Ishikawa (cell line): Measurements from ENCODE around the gene INTS6.

Source experiments
- CEBPB ChIP-seq: IDR thresholded peaks from 2 replicates; pipeline ENCODE4 v1.6.1; 2012
- CREB1 ChIP-seq: IDR thresholded peaks from 2 replicates; pipeline ENCODE4 v1.6.1; 2012; ENCODE audit warnings: low read depth
- EGR1 ChIP-seq: IDR thresholded peaks from 2 replicates; pipeline ENCODE4 v1.6.1; 2012
- EP300 ChIP-seq: IDR thresholded peaks from 2 replicates; pipeline ENCODE4 v1.6.1; 2012; ENCODE audit warnings: borderline replicate concordance
- FOXM1 ChIP-seq: IDR thresholded peaks from 2 replicates; pipeline ENCODE4 v1.6.1; 2012; ENCODE audit warnings: low read depth, borderline replicate concordance
- MAX ChIP-seq: IDR thresholded peaks from 2 replicates; pipeline ENCODE4 v1.6.1; 2012
- NFIC ChIP-seq: IDR thresholded peaks from 2 replicates; pipeline ENCODE4 v1.6.1; 2012
- RAD21 ChIP-seq: IDR thresholded peaks from 2 replicates; pipeline ENCODE4 v1.6.1; 2012; ENCODE audit warnings: low read depth
- REST ChIP-seq: IDR thresholded peaks from 2 replicates; pipeline ENCODE4 v1.6.1; 2012; ENCODE audit warnings: low read depth, mild to moderate bottlenecking
- TAF1 ChIP-seq: IDR thresholded peaks from 2 replicates; pipeline ENCODE4 v1.6.1; 2012; ENCODE audit warnings: low read depth, mild to moderate bottlenecking
- TCF12 ChIP-seq: IDR thresholded peaks from 2 replicates; pipeline ENCODE4 v1.6.1; 2012; ENCODE audit warnings: low read depth
- TEAD4 ChIP-seq: IDR thresholded peaks from 2 replicates; pipeline ENCODE4 v1.6.1; 2012
- USF1 ChIP-seq: IDR thresholded peaks from 2 replicates; pipeline ENCODE4 v1.6.1; 2012
- YY1 ChIP-seq: IDR thresholded peaks from 2 replicates; pipeline ENCODE4 v1.6.1; 2012; ENCODE audit warnings: low read depth
- ZBTB7A ChIP-seq: IDR thresholded peaks from 2 replicates; pipeline ENCODE4 v1.6.1; 2012; ENCODE audit warnings: low read depth

INTS6 gene

GRCh38 chr13:51451467-51452360, 1.1 kb downstream of the INTS6 start:
- no peak for TF ChIP-seq RAD21
- no peak for TF ChIP-seq MAX
- peak; percentile 18; the same call in 1 of the 2 replicates for TF ChIP-seq EP300
- TF ChIP-seq NFIC = no peak
- peak; percentile 64 for TF ChIP-seq TAF1
- TF ChIP-seq REST = no peak
- peak; percentile 26; the same call in 1 of the 2 replicates for TF ChIP-seq TCF12
- TF ChIP-seq CREB1 = no peak
- no peak for TF ChIP-seq FOXM1
- TF ChIP-seq CEBPB = no peak
- no peak for TF ChIP-seq EGR1
- no peak for TF ChIP-seq ZBTB7A
- peak; percentile 85 for TF ChIP-seq YY1
- no peak for TF ChIP-seq TEAD4

GRCh38 chr13:51451134-51451466, 1.7 kb downstream of the INTS6 start:
- TF ChIP-seq REST = no peak
- no peak for TF ChIP-seq RAD21
- no peak for TF ChIP-seq EP300
- TF ChIP-seq USF1 = no peak
- no peak for TF ChIP-seq CEBPB
- no peak for TF ChIP-seq CREB1
- TF ChIP-seq TCF12 = no peak
- TF ChIP-seq FOXM1 = no peak
- TF ChIP-seq TAF1 = no peak
- no peak for TF ChIP-seq TEAD4
- no peak for TF ChIP-seq ZBTB7A
- no peak for TF ChIP-seq NFIC
- TF ChIP-seq YY1 = no peak
- no peak for TF ChIP-seq MAX
- TF ChIP-seq EGR1 = no peak

- no peak for TF ChIP-seq REST
- no peak for TF ChIP-seq TEAD4
These were observed 3.8 kb downstream of the INTS6 start for GRCh38 chr13:51449018-51449417.

- no peak for TF ChIP-seq RAD21
- TF ChIP-seq FOXM1 = no peak
- TF ChIP-seq EGR1 = no peak
- TF ChIP-seq USF1 = no peak
These were observed 7.9 kb downstream of the INTS6 start for GRCh38 chr13:51444922-51445321.

- TF ChIP-seq TAF1 (no peak), ZBTB7A (no peak), REST (no peak), CEBPB (no peak), EP300 (no peak), TEAD4 (no peak), RAD21 (no peak), USF1 (no peak), FOXM1 (no peak), MAX (no peak), CREB1 (no peak)
These were observed 12.5 kb downstream of the INTS6 start for GRCh38 chr13:51440381-51440780.
